ENCODE measurements around the gene GREM2.

Gene GREM2

DNA sequence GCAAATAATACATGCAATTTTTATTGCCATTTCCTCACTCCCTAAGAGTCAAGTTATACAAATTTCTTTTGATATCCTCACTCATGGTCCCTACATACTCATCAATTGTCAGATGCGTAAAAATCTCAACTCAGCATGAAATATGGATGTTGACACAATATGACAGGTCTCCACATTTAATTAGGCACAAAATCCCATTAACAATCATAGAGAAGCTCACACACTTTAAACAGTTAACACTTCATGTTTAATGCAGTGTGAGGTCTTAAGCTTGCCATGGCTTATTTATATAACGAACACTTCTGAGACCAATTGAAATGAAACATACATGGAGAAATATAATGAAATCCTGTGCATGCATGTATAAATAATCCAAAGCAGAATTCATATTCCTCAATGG lies 58.6 kb downstream of the GREM2 start:
- DNase-seq, result no peak

DNA sequence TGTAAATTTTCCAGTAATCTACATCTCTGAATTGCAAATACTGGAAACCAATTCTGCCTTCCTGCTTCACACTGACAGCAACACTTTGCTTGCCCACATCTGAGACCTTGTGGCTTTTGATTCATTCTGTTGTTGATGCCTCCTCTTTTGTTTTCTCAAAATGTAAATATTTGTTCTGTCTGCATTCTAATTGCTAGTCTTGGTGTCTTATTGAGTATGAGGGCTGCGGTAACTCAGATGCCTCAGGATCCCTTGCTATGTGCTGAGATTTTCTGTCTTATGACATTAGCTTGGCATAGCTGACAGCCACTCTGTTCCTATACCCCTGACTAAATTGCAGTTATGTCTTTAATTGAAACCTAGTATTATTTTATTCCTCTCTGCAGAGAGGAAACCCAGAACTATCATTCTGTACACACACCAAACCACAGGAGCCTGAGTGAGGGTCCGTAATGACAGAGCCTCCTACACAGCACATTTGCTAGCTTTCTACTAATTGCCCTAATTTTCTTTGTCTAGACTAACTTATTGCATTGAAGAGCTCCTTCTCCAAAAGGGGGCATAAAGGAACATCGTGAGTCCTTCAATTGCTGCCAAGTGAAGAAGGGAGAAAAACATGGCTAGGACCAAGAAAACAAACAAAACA lies 72.1 kb downstream of the GREM2 start:
- DNase-seq, result no peak

DNA sequence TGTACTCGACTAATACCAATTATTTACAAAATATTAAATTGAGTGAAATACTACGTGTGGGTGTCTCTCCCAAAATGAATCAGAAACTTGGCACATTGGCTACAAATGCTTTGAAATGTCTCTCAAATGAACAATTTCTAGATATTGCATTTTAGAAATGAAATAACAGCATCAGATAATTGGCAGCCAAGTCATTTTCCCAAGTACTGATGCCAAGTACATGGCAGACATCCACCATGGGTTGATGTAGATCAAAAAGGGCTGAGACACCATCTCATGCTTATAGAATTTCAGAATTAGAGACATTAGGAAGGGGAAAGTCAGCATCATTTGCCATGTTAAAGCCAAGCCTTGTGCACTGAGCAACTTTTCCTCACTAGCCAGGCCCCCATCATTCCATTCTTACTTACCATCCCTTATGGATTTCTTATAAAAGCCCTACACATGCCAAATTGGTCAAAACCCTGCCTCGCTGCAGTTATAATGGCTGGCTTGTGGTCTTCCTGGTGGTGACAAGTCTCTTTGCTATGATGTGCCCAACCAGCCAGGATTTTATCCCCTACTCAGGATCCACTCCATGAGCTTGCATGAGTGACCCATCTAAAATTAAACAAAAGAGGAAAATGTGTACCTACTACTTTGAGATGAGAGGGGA lies 73.1 kb downstream of the GREM2 start:
- no peak for DNase-seq

DNA sequence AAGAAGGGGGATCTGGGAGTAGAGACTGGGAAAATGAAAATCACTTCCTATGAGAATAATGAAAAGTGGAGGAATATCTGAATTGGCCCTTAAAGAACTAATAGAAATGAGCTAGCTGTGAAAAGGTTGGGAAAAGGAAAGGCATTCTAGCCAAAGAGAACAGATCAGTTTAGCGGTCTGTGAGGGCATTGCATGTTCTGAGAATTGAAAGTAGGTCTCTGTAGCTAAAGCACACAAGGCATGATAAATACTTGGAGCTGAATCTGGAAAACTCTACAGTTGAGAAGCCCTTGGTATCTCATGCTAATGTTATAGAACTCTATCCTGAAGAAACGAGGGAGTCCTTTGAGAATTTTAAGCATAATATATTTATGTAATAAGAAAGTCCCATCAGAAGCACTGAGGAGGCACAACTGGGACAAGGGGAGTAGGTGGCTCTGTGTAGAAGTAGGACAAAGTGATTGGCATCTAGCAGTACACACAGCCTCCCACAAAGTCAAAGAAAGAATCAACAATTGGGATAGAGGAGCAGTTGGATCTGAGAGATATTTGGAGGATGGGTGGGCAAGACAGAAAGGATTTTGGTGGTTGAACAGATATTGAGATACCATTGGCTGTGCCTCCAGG lies 78.7 kb downstream of the GREM2 start:
- DNase-seq, result no peak

DNA sequence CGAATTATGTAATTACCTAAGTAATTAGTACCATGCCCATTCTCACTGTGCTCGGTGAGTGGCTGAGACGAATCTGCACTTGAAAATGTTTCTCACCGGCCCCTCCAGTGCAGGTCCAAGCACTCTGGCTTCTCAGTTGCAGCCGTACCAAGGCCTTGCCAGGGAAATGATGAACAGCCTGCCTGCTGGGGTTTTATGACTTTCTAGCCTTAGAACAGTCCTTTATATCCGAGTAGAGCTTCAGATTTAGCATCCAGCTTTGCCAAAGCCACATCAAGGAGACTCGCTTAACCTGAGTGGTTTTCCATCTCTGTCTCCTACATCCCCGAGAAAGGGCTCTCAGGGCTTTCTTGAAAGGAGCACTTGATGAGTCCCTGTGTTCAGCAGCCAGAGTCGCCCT lies 83.4 kb downstream of the GREM2 start:
- no peak for DNase-seq

DNA sequence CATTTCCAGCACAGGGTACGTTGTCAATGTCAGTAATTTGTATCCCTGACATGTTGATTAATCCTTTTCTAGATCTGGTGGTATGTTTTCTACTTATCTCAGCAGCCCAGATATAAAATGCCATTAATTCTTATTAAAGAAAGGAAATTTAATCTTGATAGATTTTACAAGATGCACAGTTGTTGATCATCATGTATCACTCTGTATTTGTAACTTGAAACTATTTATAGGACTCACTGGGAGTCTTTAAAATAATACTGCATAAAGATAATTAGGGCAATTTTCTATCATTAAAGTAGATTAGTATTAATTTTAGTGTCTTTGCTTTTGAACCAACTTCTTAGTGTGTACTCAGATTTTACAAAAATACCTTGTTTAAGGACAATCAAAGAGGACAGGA lies 84.9 kb downstream of the GREM2 start:
- DNase-seq, result no peak

DNA sequence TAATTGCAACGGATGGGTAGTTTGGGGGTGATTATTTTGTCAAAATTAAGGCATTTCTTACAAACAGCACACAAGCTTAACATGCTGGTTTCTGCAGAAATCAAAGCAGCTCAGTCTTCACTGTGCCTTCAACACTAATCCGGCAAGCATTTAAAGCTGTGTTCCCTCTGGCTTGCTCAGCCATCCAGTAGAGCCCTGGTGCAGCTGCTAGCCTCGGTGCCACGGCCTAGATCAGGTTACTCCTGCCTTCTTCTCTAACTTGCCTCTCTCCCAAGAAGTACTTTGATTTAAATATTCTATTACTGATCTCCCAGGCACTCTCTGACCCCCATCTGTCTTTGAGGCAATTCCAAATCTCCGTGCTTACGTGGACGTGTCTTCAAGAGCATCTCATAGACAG lies 85.6 kb downstream of the GREM2 start:
- DNase-seq, result no peak

DNA sequence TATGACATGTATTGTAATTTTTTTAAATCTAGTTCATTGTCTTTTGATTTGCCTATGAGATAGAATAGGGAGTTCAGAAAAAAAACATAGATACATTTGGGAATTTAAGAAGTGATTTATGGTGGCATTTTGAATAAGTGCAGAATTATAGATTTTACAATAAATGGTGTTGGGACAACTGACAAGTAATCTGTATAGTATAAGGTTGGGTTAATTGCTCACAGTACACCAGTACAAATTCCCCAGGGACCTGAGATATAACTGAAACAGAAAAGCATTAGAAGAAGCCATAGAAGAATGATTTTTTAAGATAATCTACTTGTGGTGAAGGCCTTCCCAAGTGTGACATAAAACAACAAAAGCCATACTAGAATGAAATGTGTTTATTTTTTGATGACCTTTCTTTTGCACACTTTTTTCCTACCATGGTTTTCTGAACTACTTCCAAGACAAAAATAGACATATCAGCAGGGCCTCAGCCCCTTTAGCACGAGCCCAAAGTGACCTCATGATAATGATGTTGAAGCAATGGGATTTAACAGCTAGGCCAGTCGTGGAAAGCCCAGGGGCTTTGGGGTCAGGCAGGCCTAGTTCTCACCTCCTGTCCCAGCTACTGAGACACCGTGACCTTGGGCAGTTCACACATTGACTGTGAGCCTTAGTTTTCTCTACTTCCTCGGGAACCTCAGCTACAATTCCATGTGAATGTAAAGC lies 87.4 kb downstream of the GREM2 start:
- DNase-seq, result no peak

DNA sequence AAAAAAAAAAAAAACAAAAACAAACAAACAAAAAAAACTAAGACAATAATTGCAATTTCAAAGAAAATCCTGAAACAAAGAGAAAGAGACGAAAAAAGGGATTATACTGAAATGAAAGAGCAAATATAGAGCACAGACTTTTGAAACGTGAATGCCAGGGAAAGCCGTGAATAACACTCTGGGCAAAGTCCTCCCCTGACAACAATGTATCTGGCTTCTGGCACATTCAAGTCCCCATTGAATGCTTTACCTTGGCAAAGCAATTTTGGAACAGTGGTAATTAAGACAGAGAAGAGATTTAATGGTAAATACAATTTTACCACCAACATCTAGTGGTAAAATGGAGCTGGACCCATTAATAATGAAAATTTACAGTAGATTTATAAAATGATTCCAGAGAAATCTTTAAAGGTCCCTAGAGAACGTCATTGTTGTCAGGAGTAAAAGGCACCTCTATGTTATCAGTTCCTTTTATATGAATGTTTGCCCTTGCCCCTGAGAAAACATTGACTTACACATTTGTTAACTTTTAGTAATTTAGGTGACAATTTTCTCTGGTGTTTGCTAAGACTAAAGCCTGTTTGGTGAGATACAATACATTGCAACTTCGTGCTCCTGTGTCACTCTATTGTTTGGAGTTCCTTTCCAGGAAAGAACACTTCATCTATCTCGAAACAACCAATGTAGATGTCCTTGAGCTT lies 89.7 kb downstream of the GREM2 start:
- no peak for DNase-seq

DNA sequence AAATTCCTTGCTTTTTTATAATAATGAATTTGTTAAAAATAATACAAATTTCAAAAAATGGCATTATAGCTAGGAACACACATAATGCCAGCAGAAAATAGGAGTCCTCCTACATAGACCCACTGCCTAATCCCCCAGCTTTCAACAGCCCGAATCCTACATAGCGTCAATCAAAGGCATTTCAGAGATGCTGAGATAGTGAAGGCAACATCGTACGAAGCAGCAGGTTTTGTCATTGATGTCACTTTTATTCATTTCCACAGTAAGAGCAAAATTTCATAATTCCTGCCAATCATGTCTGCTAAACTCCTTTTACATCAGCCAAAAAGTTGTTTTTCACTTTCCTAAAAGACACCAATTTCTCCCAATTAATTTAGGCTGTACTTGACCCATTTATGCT lies 94.1 kb downstream of the GREM2 start:
- no peak for DNase-seq

DNA sequence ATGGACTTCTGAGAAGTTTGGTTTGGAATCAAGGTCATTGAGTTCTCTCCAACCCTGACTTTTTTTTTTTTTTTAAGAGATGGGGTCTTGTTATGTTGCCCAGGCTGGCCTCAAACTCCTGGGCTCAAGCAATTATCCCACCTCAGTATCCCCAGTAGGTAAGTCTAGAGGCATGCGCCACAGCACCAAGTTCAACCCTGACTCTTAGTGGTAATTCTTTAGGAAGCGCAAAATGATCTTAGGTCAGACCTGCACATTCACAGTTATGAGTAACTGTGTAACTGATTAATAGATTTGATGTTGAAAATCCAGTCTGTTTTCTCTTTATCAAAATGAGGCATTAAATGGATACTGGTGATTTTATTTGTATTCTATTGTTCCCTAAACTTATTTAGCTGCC lies 95.9 kb downstream of the GREM2 start:
- DNase-seq, result no peak

DNA sequence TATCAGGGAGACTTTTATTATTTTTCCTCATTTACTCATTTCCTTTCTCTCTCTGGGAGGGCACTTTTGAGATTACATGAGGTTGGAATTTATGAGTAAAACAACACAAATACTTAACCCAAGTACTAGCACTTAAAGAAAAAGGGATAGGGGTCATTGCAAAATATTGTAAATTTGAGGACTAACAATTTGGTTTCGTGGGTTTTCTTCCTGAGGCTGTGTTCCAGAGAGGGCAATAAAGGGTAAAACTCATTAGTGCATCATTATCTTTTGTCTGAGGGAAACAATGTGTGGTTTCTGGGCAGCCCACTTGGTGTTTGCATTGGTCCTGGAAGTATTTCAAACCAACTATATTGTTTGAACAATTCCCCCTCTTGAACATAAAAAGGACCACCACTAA lies 96.5 kb downstream of the GREM2 start:
- no peak for DNase-seq

DNA sequence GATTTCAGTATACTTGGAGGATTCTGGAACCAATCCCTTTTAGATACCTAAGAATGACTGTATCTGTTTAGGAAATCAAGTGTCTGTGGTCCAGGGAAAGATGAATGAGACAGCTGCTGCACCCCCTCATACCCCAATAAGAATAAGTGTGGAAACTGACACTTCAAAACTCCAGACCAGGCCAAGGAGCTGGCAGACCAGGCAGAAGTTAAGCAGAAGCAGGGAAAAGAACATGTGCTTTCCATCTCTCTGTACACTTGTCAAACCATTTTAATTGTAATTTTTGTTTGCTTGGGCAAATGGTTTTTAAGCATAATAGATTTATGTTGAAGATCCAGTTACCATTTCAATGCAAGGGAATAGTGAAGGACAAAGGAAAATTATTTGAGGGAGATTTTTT lies 100.2 kb downstream of the GREM2 start:
- no peak for DNase-seq

DNA sequence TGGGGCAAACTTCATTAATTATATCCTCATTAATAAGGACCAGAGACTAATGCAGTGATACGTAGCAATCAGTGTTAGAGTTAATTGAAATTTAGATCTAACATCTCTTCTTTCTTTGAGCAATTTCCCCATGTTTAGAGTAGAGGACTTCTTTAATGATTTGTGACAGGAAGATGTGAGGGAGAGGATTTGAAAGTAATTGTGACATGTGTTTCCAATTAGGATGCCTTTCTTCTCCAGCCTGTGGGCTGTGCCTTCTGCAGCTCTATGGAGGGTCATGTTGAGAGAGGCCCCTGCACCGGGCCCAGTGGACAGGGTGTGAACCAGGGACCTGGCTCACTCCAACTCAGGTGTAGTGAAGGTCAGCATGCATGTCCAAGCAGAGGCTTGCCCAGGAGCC lies 103.0 kb downstream of the GREM2 start:
- no peak for DNase-seq

DNA sequence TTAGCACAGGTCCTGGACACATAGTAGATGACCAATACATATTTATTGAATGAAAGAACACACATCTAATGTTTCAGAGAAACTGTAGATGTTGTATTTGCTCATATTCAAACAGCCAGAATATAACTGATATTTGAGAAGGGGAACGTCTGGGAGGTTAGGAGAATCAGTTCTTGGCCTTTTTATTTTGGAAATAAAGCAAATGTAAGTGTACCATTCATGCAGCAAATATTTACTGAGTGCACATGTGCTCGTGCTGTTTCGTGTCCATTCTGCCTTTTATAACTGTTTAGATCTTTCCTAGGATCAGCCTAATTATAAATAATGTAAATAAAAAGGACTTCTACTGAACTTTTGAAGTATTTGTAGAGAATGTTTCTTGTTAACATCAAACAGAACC lies 103.8 kb downstream of the GREM2 start:
- no peak for DNase-seq

DNA sequence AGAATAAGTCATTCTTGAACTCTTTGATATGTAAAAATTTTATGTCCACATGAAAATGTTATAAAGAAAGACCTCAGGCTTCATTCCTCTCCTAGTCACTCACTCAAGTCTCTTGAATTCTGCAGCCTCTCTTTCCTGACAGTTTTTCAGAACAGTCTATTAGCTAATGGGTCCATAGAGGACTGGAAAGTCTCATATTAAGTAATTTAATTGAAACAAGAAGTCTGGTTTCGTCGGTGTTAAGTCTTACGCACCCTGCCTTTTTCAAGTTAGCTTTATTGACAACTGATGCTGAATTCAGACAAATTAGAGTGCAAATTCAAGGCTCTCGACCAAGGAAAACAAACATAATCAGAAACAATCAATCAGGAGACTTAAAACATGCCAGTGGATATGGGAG lies 105.8 kb downstream of the GREM2 start:
- DNase-seq, result no peak

DNA sequence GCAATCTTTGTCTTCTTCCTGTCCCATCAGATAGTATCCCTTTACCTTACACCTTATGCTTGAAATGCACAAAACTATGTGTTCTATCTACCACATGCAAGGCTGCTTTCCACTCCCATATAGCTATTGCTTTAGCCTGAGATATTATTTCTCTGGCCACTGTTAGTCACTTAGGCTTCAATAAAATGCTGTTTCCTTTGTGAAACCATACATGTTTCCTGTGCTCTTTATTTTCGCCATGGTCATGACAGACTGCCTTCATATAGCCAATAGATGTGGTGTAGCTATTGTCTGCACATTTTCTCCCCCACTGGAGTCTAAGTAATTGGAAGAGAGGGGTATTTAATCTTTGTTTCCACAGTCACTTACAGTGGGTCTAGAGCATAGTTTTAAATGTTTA lies 108.4 kb downstream of the GREM2 start:
- no peak for DNase-seq

DNA sequence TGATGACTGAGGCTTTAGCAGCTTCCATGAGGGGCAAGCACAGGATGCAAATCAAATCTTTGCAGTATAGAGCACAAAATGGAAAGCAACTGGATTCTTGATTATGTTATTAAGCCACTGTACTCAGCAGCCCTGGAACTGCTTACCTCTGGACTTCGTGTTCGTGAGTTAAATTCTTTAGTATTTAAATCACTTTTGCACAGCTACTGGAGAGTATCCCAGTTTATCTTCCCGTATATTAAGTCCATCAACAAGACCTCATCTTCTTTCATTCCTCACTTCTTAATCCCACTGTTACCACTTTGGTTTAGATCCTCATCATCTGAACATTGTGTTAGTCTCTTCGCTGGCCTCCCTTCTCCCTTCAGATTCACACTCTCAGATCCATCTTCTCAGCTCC lies 108.9 kb downstream of the GREM2 start:
- no peak for DNase-seq

DNA sequence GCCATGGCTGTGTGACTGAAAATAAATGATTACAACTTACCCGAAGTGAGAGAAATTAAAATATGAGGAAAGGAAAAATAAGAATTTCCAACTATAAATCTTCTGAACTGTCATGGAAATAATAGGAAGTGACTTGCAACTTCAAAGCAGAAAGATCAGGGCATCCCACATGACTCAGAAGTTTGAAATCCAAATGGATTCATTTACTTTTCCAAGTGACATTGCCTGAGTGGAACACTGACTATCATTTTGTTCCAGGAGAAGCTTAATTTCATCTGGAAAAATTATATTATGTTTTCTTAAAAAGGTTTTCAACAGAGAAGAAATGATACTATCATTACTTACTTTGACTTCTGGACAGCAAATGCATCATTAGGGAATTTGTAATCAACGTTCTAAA lies 110.8 kb downstream of the GREM2 start:
- DNase-seq, result no peak

DNA sequence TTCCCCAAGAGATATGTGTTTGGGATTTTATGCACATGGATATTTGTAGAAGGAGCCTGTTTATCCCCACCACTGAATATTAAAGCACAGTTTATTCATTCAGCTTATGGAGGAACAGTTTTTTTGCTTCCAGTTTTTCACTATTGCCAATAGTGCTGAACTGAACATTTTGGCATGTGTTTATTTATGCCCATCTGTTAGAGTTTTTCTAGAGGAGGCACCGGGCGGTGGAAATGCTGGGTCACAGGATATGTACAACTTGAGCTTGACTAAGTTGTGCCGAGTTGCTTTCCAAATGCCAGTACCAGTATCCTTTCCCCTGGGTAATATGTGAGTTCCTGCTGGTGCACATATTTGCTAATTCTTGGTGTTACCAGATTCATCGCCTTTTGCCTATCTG lies 111.3 kb downstream of the GREM2 start:
- no peak for DNase-seq

DNA sequence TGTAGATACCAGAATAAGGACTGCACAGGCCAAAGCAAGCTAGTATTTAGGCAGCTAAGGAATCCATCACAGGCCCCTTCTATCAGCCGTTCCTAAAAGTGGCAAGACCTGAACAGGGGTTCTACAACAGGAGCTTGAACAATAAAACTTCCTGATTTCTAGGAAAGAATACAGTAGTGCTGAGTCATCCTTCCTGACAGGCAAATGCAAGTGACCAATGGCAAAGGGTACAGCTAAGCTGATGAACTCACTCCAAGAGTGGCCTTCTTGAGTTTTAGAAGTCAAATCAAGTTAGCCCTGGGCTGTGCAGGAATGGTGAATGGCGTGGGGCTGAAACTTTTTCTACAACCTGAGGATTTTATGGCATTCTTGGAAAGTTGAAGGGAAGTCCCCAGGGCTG lies 112.9 kb downstream of the GREM2 start:
- DNase-seq, result no peak

DNA sequence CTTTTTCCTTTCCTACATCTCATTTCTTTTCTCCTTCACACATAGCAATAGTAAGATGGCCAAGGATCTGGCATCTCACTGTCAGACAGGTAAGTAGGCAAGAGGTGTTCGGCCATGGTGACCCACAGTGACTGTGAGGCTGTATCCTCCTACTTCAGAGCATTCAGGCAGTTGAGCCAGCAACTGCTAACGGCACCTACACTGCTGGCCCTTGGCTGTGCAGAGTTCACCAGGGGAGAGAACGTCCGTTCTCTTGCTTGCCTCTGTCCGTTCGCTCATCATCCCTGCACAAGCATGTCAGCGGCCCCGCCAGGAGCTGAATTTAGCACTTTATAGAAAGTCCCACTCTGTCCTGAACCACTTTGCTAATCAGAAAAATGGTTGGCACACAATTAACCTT lies 113.6 kb downstream of the GREM2 start:
- DNase-seq, result no peak

DNA sequence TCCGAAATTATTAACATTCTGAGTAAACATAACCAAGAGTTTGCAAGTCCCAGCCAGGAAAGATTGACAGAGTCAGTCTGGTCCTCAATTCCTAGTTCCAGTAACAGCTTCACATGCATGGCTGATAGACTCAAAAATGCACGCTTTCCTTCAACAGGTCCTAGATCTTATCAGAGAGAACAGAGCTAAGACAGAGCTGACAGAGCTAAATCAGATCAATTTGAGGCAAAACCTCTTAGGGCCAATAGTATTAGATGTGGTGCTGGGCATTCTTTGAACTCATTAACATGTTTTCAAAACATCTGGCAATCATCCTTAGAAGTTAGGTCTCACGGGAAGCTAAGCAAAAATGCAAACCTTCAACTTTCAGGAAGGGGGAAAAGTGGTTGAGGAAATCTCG lies 114.0 kb downstream of the GREM2 start:
- no peak for DNase-seq

DNA sequence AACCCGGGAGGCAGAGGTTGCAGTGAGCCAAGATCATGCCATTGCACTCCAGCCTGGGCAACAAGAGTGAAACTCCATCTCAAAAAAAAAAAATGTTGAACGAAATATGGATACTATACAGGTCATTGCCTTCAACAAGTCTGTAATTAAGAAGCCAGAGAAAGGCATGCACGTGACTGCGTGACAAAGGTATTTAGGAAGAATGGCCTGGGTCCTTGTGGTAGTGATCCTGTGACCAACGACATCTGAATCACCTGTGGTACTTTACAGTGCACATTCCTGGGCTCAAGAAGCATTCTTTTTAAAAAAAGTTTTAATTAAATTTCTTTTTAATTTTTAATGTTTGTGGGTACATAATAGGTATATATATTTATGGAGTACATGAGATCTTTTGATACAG lies 115.0 kb downstream of the GREM2 start:
- no peak for DNase-seq

All from activated CD4-positive, alpha-beta T cell treated with anti-CD3 and anti-CD28 coated beads for 48 hours (primary cell).